WTC11 (cell line): Measurements from ENCODE around the gene GARNL3. TPM values are rescaled to one million over a fixed set of nuclear protein-coding genes. Genes with fewer than 3 reads are reported as not detected.

Experiments
- ATAC-seq: fragments of 200-7000 bp; cut with Tn5 transposase; 2 replicates; pipeline ENCODE4 v1.10.0; 2021; ENCODE audit warnings: mild to moderate bottlenecking, moderate library complexity
- CTCF ChIA-PET: fragments of 300-600 bp; sonication (Branson Sonifier 250); formaldehyde crosslinking; loops from one replicate; lab custom pipeline; 2021; ENCODE audit warnings: antibody characterized with exemption; lab: Charles Lee
- POLR2A ChIA-PET: fragments of 350-600 bp; sonication (Branson Sonifier 250); formaldehyde crosslinking; loops from one replicate; lab custom pipeline; 2021; ENCODE audit warnings: antibody characterized with exemption; lab: Charles Lee
- DNase-seq: peaks from one replicate; pipeline ENCODE4 v3.0.0; 2021; ENCODE audit warnings: low spot score
- H3K27ac Mint-ChIP-seq: 2 replicates; pipeline ENCODE4 v1.8.0; 2021; ENCODE audit warnings: mixed read lengths
- H3K27me3 Mint-ChIP-seq: 2 replicates; pipeline ENCODE4 v1.8.0; 2021; ENCODE audit warnings: low read depth, mild to moderate bottlenecking, moderate library complexity, mixed read lengths
- H3K36me3 Mint-ChIP-seq: 2 replicates; pipeline ENCODE4 v1.8.0; 2021; ENCODE audit warnings: mixed read lengths
- H3K4me1 Mint-ChIP-seq: 2 replicates; pipeline ENCODE4 v1.8.0; 2022; ENCODE audit warnings: mixed read lengths
- H3K4me3 Mint-ChIP-seq: 2 replicates; pipeline ENCODE4 v1.8.0; 2021; ENCODE audit warnings: mild to moderate bottlenecking, moderate library complexity, mixed read lengths
- H3K9me3 Mint-ChIP-seq: 2 replicates; pipeline ENCODE4 v1.8.0; 2021; ENCODE audit warnings: mixed read lengths
- CBFB ChIP-seq: sonication (generic); formaldehyde crosslinking; IDR thresholded peaks from 2 replicates; pipeline ENCODE4 v1.8.1; 2022; ENCODE audit warnings: mild to moderate bottlenecking, low read depth, missing genetic modification reagents
- GABPB1 ChIP-seq: sonication (generic); formaldehyde crosslinking; IDR thresholded peaks from 2 replicates; pipeline ENCODE4 v1.8.1; 2023; ENCODE audit warnings: mild to moderate bottlenecking, missing genetic modification reagents
- JAZF1 ChIP-seq: fragments of 250-450 bp; sonication (Bioruptor Pico); IDR thresholded peaks from 2 replicates; pipeline ENCODE4 v1.9.0; 2021; ENCODE audit warnings: moderate library complexity, mild to moderate bottlenecking, inconsistent platforms
- MLX ChIP-seq: sonication (generic); formaldehyde crosslinking; IDR thresholded peaks from 2 replicates; pipeline ENCODE4 v1.8.1; 2023; ENCODE audit warnings: mild to moderate bottlenecking, missing genetic modification reagents, moderate library complexity
- NFATC4 ChIP-seq: fragments of 250-450 bp; sonication (Bioruptor Pico); IDR thresholded peaks from 2 replicates; pipeline ENCODE4 v1.9.0; 2021; ENCODE audit warnings: mild to moderate bottlenecking
- RORB ChIP-seq: fragments of 250-450 bp; sonication (Bioruptor Pico); IDR thresholded peaks from 2 replicates; pipeline ENCODE4 v1.9.0; 2021; ENCODE audit warnings: mild to moderate bottlenecking
- STAT6 ChIP-seq: sonication (generic); formaldehyde crosslinking; conservative IDR thresholded peaks from 2 replicates; pipeline ENCODE4 v1.8.1; 2023; ENCODE audit warnings: mild to moderate bottlenecking, low read depth, missing genetic modification reagents, moderate library complexity
- TCF7 ChIP-seq: sonication (generic); formaldehyde crosslinking; IDR thresholded peaks from 2 replicates; pipeline ENCODE4 v1.8.0; 2022; ENCODE audit warnings: mild to moderate bottlenecking, low read depth, missing genetic modification reagents, moderate library complexity
- ZBTB21 ChIP-seq: sonication (generic); formaldehyde crosslinking; IDR thresholded peaks from 2 replicates; pipeline ENCODE4 v1.8.1; 2023; ENCODE audit warnings: mild to moderate bottlenecking, missing genetic modification reagents, borderline replicate concordance
- ZNF121 ChIP-seq: sonication (generic); formaldehyde crosslinking; IDR thresholded peaks from 2 replicates; pipeline ENCODE4 v1.8.0; 2023; ENCODE audit warnings: missing genetic modification reagents
- ZNF138 ChIP-seq: sonication (generic); formaldehyde crosslinking; conservative IDR thresholded peaks from 2 replicates; pipeline ENCODE4 v1.8.1; 2022; ENCODE audit warnings: mild to moderate bottlenecking, moderate library complexity, missing genetic modification reagents
- ZNF416 ChIP-seq: fragments of 250-450 bp; sonication (Bioruptor Pico); IDR thresholded peaks from 2 replicates; pipeline ENCODE4 v1.9.0; 2021; ENCODE audit warnings: mild to moderate bottlenecking, inconsistent platforms
- total RNA-seq: library from RNA; stranded (reverse); gene quantifications from 3 replicates; pipeline ENCODE4 v1.2.3, GENCODE V29; 2021
- TF ChIP-seq, protein P1 (sequence below): sonication (generic); formaldehyde crosslinking; IDR thresholded peaks from 2 replicates; pipeline ENCODE4 v1.8.1; 2022; ENCODE audit warnings: mild to moderate bottlenecking, missing genetic modification reagents, moderate library complexity, borderline replicate concordance
- TF ChIP-seq, protein P2 (sequence below): fragments of 200-600 bp; IDR thresholded peaks from 2 replicates; pipeline ENCODE4 v1.8.0; 2022; ENCODE audit warnings: antibody characterized with exemption

The GARNL3 gene
- total RNA-seq, 1 experiment from 2014 or later = 17.8 TPM

GRCh38 chr9:127415141-127415540 is 150.6 kb downstream of the GARNL3 start:
- peaks cover 3% of the 10 kb centered on the region; the same call in 1 of the 2 replicates for H3K27me3 Mint-ChIP-seq
- no peak overlapping the region; the same call in 1 of the 2 replicates for H3K27ac Mint-ChIP-seq

GRCh38 chr9:127415657-127416056 is 151.1 kb downstream of the GARNL3 start:
- H3K4me3 Mint-ChIP-seq = no peak overlapping the region
- H3K9me3 Mint-ChIP-seq = no peaks in the 10 kb centered on the region
- no peak for DNase-seq
- ChIA-PET POLR2A (interaction anchor here (0.9 kb wide), 1 partner anchor 9 kb away, joined by 3 read pairs; the partner anchor contains the start of gene ZNF79), CTCF (interaction anchor here (1.5 to 2.0 kb wide), 3 partner anchors 55 to 319 kb away, joined by 3 to 6 read pairs (median 4); partner anchors contain the start of gene TOR2A)
- TF ChIP-seq, protein P1, sequence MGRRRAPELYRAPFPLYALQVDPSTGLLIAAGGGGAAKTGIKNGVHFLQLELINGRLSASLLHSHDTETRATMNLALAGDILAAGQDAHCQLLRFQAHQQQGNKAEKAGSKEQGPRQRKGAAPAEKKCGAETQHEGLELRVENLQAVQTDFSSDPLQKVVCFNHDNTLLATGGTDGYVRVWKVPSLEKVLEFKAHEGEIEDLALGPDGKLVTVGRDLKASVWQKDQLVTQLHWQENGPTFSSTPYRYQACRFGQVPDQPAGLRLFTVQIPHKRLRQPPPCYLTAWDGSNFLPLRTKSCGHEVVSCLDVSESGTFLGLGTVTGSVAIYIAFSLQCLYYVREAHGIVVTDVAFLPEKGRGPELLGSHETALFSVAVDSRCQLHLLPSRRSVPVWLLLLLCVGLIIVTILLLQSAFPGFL (CRISPR knock-in tag) = no peak
- TF ChIP-seq GABPB1 (CRISPR knock-in tag) (no peak), ZNF121 (CRISPR knock-in tag) (no peak), ZBTB21 (CRISPR knock-in tag) (no peak), CBFB (no peak), ZNF138 (CRISPR knock-in tag) (no peak), NFATC4 (CRISPR knock-in tag) (no peak), ZNF416 (CRISPR knock-in tag) (no peak), MLX (CRISPR knock-in tag) (no peak), RORB (CRISPR knock-in tag) (no peak), JAZF1 (no peak), STAT6 (no peak)
- no peaks in the 10 kb centered on the region for H3K36me3 Mint-ChIP-seq
- no peak for ATAC-seq
- peaks cover 19% of the 10 kb centered on the region for H3K4me1 Mint-ChIP-seq
- H3K27ac Mint-ChIP-seq = no peak overlapping the region
- H3K27me3 Mint-ChIP-seq = peaks cover 3% of the 10 kb centered on the region; the same call in 1 of the 2 replicates

More at GRCh38 chr9:127415141-127415540, 150.6 kb downstream of the GARNL3 start:
- no peak overlapping the region for H3K4me3 Mint-ChIP-seq
- DNase-seq (no peak), ATAC-seq (no peak)
- ChIA-PET CTCF (interaction anchor here (0.6 to 2.0 kb wide), 4 partner anchors 54 to 329 kb away, joined by 3 to 6 read pairs (median 4); partner anchors contain the start of gene TOR2A), POLR2A (interaction anchor here (0.9 kb wide), 1 partner anchor 9 kb away, joined by 3 read pairs; the partner anchor contains the start of gene ZNF79)
- no peak for TF ChIP-seq TCF7 (CRISPR knock-in tag)
- TF ChIP-seq, protein P2, sequence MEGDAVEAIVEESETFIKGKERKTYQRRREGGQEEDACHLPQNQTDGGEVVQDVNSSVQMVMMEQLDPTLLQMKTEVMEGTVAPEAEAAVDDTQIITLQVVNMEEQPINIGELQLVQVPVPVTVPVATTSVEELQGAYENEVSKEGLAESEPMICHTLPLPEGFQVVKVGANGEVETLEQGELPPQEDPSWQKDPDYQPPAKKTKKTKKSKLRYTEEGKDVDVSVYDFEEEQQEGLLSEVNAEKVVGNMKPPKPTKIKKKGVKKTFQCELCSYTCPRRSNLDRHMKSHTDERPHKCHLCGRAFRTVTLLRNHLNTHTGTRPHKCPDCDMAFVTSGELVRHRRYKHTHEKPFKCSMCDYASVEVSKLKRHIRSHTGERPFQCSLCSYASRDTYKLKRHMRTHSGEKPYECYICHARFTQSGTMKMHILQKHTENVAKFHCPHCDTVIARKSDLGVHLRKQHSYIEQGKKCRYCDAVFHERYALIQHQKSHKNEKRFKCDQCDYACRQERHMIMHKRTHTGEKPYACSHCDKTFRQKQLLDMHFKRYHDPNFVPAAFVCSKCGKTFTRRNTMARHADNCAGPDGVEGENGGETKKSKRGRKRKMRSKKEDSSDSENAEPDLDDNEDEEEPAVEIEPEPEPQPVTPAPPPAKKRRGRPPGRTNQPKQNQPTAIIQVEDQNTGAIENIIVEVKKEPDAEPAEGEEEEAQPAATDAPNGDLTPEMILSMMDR = no peak
- H3K9me3 Mint-ChIP-seq = no peaks in the 10 kb centered on the region
- no peaks in the 10 kb centered on the region for H3K36me3 Mint-ChIP-seq
- H3K4me1 Mint-ChIP-seq = peaks cover 19% of the 10 kb centered on the region
